Mesothelial cell of epicardium (in vitro differentiated cells): ENCODE measurements around the gene SFSWAP. TPM values are rescaled to one million over a fixed set of nuclear protein-coding genes. Genes with fewer than 3 reads are reported as not detected.

Experiments used
- DNase-seq, 2 experiments: peaks; one replicate each; pipeline ENCODE4 v3.0.0; 2021; ENCODE audit warnings: low spot score in 2 of 2; ENCODE audit not compliant: unreplicated experiment in 2 of 2
- H3K27ac Mint-ChIP-seq: 2 replicates; pipeline ENCODE4 v1.8.0; 2021; ENCODE audit warnings: mixed read lengths
- H3K27me3 Mint-ChIP-seq: 2 replicates; pipeline ENCODE4 v1.8.0; 2021; ENCODE audit warnings: low read depth, mixed read lengths
- H3K36me3 Mint-ChIP-seq: 2 replicates; pipeline ENCODE4 v1.8.0; 2021; ENCODE audit warnings: mixed read lengths
- H3K4me1 Mint-ChIP-seq: 2 replicates; pipeline ENCODE4 v1.8.0; 2021; ENCODE audit warnings: mixed read lengths
- H3K4me3 Mint-ChIP-seq: 2 replicates; pipeline ENCODE4 v1.8.0; 2021; ENCODE audit warnings: mild to moderate bottlenecking, moderate library complexity, mixed read lengths
- H3K9me3 Mint-ChIP-seq: 2 replicates; pipeline ENCODE4 v1.8.0; 2021; ENCODE audit warnings: mixed read lengths
- total RNA-seq: library from RNA; stranded (reverse); gene quantifications from 3 replicates; pipeline ENCODE4 v1.2.1, GENCODE V29; 2021
- TF ChIP-seq, protein P1 (sequence below): fragments of 200-600 bp; sonication (generic); IDR thresholded peaks from one replicate; pipeline ENCODE4 v1.5.0; 2021; ENCODE audit warnings: antibody characterized with exemption; ENCODE audit not compliant: unreplicated experiment

The SFSWAP gene
- total RNA-seq, 1 donor from 2014 or later: 73.0 TPM

DNA sequence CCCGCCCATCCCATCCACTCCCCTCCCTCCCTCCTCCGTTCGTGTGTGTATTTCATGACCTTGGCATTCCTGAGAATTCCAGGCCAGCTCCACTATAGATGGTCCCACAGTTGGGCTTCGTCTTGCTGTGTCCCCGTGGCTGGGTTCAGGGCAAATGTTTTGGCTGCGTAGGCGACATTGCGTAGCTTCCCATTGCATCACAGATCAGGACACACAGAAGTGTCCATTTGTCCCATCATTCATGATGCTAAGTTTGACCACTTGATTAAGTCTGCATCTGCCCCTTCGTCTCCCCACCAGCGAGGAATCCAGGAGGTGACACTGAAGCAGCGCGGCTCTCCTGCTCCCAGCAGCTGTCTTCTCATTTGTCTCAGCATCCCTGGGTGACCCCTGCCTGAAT lies 78.7 kb downstream of the SFSWAP start:
- Mint-ChIP-seq H3K9me3 (peaks cover 5% of the 10 kb centered on the region), H3K4me1 (no peaks in the 10 kb centered on the region), H3K36me3 (peaks cover 54% of the 10 kb centered on the region), H3K4me3 (no peak overlapping the region), H3K27me3 (no peaks in the 10 kb centered on the region), H3K27ac (no peak overlapping the region)
- TF ChIP-seq, protein P1, sequence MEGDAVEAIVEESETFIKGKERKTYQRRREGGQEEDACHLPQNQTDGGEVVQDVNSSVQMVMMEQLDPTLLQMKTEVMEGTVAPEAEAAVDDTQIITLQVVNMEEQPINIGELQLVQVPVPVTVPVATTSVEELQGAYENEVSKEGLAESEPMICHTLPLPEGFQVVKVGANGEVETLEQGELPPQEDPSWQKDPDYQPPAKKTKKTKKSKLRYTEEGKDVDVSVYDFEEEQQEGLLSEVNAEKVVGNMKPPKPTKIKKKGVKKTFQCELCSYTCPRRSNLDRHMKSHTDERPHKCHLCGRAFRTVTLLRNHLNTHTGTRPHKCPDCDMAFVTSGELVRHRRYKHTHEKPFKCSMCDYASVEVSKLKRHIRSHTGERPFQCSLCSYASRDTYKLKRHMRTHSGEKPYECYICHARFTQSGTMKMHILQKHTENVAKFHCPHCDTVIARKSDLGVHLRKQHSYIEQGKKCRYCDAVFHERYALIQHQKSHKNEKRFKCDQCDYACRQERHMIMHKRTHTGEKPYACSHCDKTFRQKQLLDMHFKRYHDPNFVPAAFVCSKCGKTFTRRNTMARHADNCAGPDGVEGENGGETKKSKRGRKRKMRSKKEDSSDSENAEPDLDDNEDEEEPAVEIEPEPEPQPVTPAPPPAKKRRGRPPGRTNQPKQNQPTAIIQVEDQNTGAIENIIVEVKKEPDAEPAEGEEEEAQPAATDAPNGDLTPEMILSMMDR: no peak
- DNase-seq: no peak

DNA sequence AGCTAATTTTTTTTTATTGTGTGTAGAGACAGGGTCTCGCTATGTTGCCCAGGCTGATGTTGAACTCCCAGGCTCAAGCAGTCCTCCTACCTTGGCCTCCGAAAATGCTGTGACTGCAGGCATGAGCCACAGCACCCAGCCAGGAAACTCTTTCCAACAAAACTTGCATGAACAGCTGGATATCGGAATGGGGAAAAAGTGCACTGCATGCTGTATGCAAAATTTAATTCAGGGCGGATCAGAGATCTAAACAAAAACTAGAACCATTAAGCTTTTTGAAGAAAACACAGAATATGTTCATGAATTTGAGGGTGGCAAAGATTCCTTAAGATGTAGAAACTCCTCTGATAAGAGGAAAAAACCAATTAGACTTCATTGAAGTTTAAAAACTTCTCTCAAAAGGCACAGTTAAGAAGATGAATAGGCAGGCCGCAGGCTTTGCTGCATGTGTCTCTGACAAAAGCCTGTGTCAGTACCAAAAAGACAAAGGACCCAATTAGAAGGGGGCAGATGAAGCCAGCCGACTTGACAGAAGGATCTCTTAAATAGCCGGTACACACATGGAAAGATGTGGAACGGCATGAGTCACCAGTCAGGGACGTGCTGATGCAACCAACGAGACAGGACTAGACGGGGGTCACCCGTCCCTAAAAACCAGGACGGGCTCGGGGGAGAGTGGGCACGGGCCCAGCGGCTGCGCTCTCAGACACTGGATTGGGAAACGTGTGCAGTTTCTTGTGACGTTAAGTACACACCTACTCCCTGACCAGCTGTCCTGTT lies 82.5 kb downstream of the SFSWAP start:
- TF ChIP-seq, protein P1: no peak

DNA sequence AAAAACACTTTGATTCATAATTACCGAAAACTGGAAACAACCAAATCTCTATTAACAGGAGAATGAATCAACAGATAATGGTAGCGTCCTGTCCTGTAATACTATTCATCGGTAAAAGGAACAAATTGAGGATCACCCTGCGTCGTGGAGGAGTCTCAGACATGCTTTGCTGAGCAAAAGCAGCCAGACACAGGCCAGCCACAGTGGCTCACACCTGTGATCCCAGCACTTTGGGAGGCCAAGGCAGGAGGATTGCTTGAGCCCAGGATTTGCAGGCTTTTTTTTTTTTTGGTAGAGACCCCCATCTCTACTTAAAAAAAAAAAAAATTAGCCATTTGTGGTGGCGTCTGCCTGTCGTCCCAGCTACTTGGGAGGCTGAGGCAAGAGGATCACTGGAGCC lies 83.2 kb downstream of the SFSWAP start:
- no peak for DNase-seq
- Mint-ChIP-seq H3K36me3 (peaks cover 47% of the 10 kb centered on the region), H3K4me3 (no peak overlapping the region), H3K27ac (no peak overlapping the region), H3K9me3 (peaks cover 5% of the 10 kb centered on the region), H3K4me1 (peaks cover 8% of the 10 kb centered on the region), H3K27me3 (no peaks in the 10 kb centered on the region)
- TF ChIP-seq, protein P1: no peak

More for the DNA sequence above, 82.5 kb downstream of the SFSWAP start:
- Mint-ChIP-seq H3K27ac (no peak overlapping the region), H3K9me3 (peaks cover 5% of the 10 kb centered on the region), H3K27me3 (no peaks in the 10 kb centered on the region), H3K36me3 (peaks cover 42% of the 10 kb centered on the region), H3K4me3 (no peak overlapping the region), H3K4me1 (peaks cover 8% of the 10 kb centered on the region)
- no peak for DNase-seq

DNA sequence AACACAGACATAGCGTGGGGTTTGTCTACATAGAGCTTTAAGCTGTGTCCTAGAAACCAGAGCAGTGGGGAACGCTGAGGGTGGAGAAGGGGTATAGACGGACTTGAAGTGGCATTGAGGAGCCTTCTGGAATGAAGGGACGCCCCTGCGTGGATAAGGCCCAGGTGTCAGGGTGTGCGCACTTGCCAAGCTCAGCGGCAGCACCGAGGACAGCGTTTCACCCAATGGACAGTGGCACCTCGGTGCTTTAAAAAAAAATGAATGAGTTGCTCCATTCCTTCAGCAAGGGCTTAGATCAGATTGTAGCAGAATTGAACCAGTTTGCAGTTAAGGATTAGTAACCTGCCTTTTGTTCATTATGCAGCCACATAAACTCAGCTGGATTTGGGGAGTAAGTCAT lies 83.7 kb downstream of the SFSWAP start:
- Mint-ChIP-seq H3K4me3 (no peak overlapping the region), H3K9me3 (peaks cover 5% of the 10 kb centered on the region), H3K27me3 (no peaks in the 10 kb centered on the region), H3K36me3 (peaks cover 50% of the 10 kb centered on the region), H3K4me1 (peaks cover 8% of the 10 kb centered on the region), H3K27ac (no peak overlapping the region)
- DNase-seq: no peak
- TF ChIP-seq, protein P1: no peak

DNA sequence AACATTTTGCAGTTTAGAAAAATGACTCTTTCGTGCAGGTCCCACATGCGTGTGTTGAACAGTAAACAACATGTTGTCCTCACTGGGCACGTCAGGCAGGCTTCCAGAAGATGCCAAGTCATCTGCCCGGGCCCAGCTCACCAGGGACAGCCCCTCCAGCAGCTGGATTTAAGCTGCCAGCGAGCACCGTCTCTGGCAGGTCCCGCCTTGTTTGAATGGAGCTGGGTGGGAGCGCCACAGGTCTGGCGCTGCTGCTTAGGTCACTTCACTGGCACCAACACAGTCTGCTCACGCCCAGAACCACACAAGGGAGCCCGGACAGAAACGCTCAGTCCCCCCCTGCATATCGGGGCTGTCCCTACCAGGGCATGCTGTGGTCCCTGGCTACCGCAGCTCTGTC lies 84.2 kb downstream of the SFSWAP start:
- TF ChIP-seq, protein P1: no peak
- H3K27ac Mint-ChIP-seq: no peak overlapping the region
- DNase-seq: no peak
- peaks cover 50% of the 10 kb centered on the region for H3K36me3 Mint-ChIP-seq
- no peaks in the 10 kb centered on the region for H3K27me3 Mint-ChIP-seq
- peaks cover 5% of the 10 kb centered on the region for H3K9me3 Mint-ChIP-seq
- H3K4me3 Mint-ChIP-seq: no peak overlapping the region
- peaks cover 8% of the 10 kb centered on the region for H3K4me1 Mint-ChIP-seq
